Osteocyte (in vitro differentiated cells): Measurements from ENCODE around the gene CALML3. TPM values are rescaled to one million over a fixed set of nuclear protein-coding genes. Genes with fewer than 3 reads are reported as not detected.

ENCODE experiments used
- DNase-seq: peaks from one replicate; pipeline ENCODE4 v3.0.0; 2021; ENCODE audit warnings: mixed read lengths; ENCODE audit not compliant: unreplicated experiment; ENCODE audit errors: extremely low spot score
- H3K27ac Mint-ChIP-seq: one replicate; pipeline ENCODE4 v1.8.0; 2021; ENCODE audit warnings: mild to moderate bottlenecking, mixed read lengths; ENCODE audit not compliant: unreplicated experiment
- H3K27me3 Mint-ChIP-seq: one replicate; pipeline ENCODE4 v1.8.0; 2021; ENCODE audit warnings: mixed read lengths; ENCODE audit not compliant: unreplicated experiment
- H3K36me3 Mint-ChIP-seq: one replicate; pipeline ENCODE4 v1.8.0; 2021; ENCODE audit warnings: mixed read lengths; ENCODE audit not compliant: unreplicated experiment
- H3K4me1 Mint-ChIP-seq: one replicate; pipeline ENCODE4 v1.8.0; 2021; ENCODE audit warnings: mixed read lengths; ENCODE audit not compliant: unreplicated experiment
- H3K4me3 Mint-ChIP-seq: one replicate; pipeline ENCODE4 v1.8.0; 2021; ENCODE audit warnings: mild to moderate bottlenecking, moderate library complexity, mixed read lengths; ENCODE audit not compliant: unreplicated experiment
- H3K9me3 Mint-ChIP-seq: one replicate; pipeline ENCODE4 v1.8.0; 2021; ENCODE audit warnings: mixed read lengths; ENCODE audit not compliant: unreplicated experiment
- total RNA-seq: library from RNA; stranded (reverse); gene quantifications from 2 replicates; pipeline ENCODE4 v1.2.1, GENCODE V29; 2021
- TF ChIP-seq, protein P1 (sequence below): fragments of 200-600 bp; sonication (generic); IDR thresholded peaks from 2 replicates; pipeline ENCODE4 v1.5.0; 2021; ENCODE audit warnings: antibody characterized with exemption, mild to moderate bottlenecking, moderate library complexity

Gene CALML3
- total RNA-seq, 1 donor from 2014 or later: not detected

GRCh38 chr10:5573968-5574641, 49.3 kb downstream of the CALML3 start:
- Mint-ChIP-seq H3K27me3 (no peaks in the 10 kb centered on the region), H3K27ac (no peak overlapping the region), H3K4me1 (peaks cover 10% of the 10 kb centered on the region), H3K36me3 (no peaks in the 10 kb centered on the region), H3K9me3 (no peaks in the 10 kb centered on the region), H3K4me3 (no peak overlapping the region)
- DNase-seq: no peak
- TF ChIP-seq, protein P1, sequence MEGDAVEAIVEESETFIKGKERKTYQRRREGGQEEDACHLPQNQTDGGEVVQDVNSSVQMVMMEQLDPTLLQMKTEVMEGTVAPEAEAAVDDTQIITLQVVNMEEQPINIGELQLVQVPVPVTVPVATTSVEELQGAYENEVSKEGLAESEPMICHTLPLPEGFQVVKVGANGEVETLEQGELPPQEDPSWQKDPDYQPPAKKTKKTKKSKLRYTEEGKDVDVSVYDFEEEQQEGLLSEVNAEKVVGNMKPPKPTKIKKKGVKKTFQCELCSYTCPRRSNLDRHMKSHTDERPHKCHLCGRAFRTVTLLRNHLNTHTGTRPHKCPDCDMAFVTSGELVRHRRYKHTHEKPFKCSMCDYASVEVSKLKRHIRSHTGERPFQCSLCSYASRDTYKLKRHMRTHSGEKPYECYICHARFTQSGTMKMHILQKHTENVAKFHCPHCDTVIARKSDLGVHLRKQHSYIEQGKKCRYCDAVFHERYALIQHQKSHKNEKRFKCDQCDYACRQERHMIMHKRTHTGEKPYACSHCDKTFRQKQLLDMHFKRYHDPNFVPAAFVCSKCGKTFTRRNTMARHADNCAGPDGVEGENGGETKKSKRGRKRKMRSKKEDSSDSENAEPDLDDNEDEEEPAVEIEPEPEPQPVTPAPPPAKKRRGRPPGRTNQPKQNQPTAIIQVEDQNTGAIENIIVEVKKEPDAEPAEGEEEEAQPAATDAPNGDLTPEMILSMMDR: no peak

DNA sequence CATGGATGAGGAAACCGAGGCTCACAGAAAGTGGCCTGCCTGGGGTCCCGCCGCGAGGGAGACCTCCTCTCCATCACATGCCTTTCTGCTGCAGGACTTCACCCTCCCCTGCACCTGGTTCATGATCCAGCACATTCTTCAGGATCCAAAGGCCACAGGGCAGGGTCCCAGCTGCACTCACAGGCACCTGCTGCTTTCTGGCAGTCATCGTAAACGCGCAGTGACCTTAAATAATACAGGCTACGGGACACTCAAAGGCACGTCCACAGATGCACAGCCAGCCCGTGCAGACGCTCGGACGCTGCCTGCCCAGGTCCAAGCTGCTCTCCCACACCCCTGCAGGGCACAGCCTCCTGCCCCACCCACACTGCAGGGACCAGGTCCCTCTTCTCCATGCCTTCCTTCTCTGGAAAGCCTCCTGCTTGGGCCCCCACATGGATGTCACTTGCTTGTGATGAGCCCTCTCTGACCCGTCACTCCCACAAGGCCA, 49.9 kb downstream of the CALML3 start:
- no peaks in the 10 kb centered on the region for H3K36me3 Mint-ChIP-seq
- H3K27ac Mint-ChIP-seq: no peak overlapping the region
- H3K9me3 Mint-ChIP-seq: no peaks in the 10 kb centered on the region
- TF ChIP-seq, protein P1: no peak
- no peak overlapping the region for H3K4me3 Mint-ChIP-seq
- no peak for DNase-seq
- peaks cover 10% of the 10 kb centered on the region for H3K4me1 Mint-ChIP-seq
- no peaks in the 10 kb centered on the region for H3K27me3 Mint-ChIP-seq

GRCh38 chr10:5575144-5575481, 50.4 kb downstream of the CALML3 start:
- TF ChIP-seq, protein P1: no peak
- H3K4me3 Mint-ChIP-seq: no peak overlapping the region
- H3K9me3 Mint-ChIP-seq: no peaks in the 10 kb centered on the region
- no peak overlapping the region for H3K27ac Mint-ChIP-seq
- no peaks in the 10 kb centered on the region for H3K27me3 Mint-ChIP-seq
- H3K36me3 Mint-ChIP-seq: no peaks in the 10 kb centered on the region
- DNase-seq: no peak
- H3K4me1 Mint-ChIP-seq: peaks cover 10% of the 10 kb centered on the region

DNA sequence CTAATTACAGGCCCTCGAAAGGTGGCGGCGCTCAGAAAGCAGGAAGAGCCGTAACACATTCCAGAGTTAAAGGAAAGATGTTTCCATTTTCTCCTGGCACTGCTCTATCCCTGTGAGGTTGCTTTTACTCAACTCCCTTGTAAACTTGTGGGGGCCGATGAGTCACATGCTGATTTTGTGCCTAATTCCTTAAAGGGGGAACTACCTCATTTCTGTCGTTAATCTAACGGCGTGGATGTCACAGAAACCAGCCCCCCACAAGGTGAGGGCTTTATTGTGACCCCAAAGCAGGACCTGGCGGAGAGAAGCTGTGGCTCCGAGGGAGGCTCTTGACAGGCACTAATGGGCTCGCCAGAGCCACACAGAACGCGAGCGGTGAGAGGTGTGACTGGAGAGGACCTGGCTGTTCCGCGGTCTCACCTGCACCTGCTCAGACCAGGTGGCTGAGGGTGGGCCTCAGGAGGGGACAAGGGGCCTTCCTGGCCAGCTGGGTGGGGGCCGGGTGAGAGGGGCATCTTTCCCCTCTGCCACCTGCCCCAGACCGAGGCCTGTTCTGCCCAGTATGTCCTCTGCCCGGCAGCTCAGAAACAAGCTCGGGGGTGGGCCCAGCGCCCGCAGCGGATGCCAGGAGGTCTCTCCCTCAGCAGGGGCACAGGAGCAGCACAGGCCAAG, 50.9 kb downstream of the CALML3 start:
- Mint-ChIP-seq H3K9me3 (no peaks in the 10 kb centered on the region), H3K36me3 (no peaks in the 10 kb centered on the region), H3K27me3 (no peaks in the 10 kb centered on the region), H3K4me3 (no peak overlapping the region), H3K27ac (no peak overlapping the region), H3K4me1 (peaks cover 10% of the 10 kb centered on the region)
- no peak for DNase-seq
- TF ChIP-seq, protein P1: no peak

DNA sequence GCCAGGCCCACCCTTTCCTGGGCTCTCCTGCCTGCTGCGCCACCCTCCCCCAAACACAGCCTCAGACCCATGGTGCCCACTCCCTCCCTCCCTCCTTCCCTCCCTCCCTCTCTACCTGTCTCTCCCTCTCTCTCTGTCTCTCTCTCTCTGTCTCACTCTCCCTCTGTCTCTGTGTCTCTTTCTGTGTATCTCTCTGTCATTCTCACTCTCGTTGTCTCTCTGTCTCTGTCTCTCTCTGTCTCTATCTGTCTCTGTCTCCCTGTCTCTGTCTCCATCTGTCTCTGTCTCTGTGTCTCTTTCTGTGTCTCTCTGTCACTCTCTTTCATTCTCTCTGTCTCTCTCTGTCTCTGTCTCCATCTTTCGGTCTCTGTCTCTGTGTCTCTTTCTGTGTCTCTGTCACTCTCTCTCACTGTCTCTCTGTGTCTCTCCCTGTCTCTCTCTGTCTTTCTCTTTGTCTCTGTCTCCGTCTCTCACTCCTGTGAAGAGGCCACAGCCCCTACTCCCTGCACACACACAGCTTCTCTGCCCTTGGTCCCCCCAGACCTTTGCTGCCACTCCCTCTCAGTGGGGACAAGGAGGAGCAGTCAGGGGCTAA, 51.5 kb downstream of the CALML3 start:
- Mint-ChIP-seq H3K27ac (no peak overlapping the region), H3K4me3 (no peak overlapping the region), H3K36me3 (no peaks in the 10 kb centered on the region), H3K4me1 (peaks cover 10% of the 10 kb centered on the region), H3K9me3 (peaks cover 2% of the 10 kb centered on the region), H3K27me3 (no peaks in the 10 kb centered on the region)
- TF ChIP-seq, protein P1: no peak
- DNase-seq: no peak
